Astrocyte (in vitro differentiated cells and primary cell): Measurements from ENCODE around the gene GYS1. TPM values are rescaled to one million over a fixed set of nuclear protein-coding genes. Genes with fewer than 3 reads are reported as not detected.

ENCODE experiments used
- DNase-seq: peaks from one replicate; pipeline ENCODE4 v3.0.0-alpha.2; 2010; ENCODE audit warnings: low read depth
- FAIRE-seq: peaks from 2 replicates; lab custom pipeline; 2011; peaks lifted over from hg19 to GRCh38; lab: Jason Lieb, UNC
- H2AFZ ChIP-seq: 2 replicates; pipeline ENCODE4 v1.6.0; 2012; ENCODE audit warnings: low read depth, low read length, inconsistent platforms
- H3K27ac ChIP-seq: 2 replicates; pipeline ENCODE4 v1.5.1; 2011; ENCODE audit warnings: low read depth, low read length, inconsistent platforms
- H3K27me3 ChIP-seq: 2 replicates; pipeline ENCODE4 v1.6.0; 2011; ENCODE audit warnings: low read length, inconsistent platforms; ENCODE audit not compliant: insufficient read depth
- H3K36me3 ChIP-seq: 2 replicates; pipeline ENCODE4 v1.5.1; 2011; ENCODE audit warnings: low read length, inconsistent platforms; ENCODE audit not compliant: insufficient read depth
- H3K4me1 ChIP-seq: 2 replicates; pipeline ENCODE4 v1.5.1; 2011; ENCODE audit warnings: low read length, inconsistent platforms; ENCODE audit not compliant: insufficient read depth
- H3K4me2 ChIP-seq: 2 replicates; pipeline ENCODE4 v1.6.0; 2012; ENCODE audit warnings: low read length, inconsistent platforms
- H3K4me3 ChIP-seq: 2 replicates; pipeline ENCODE4 v1.5.1; 2011; ENCODE audit warnings: low read depth, mild to moderate bottlenecking, low read length, inconsistent platforms; ENCODE audit not compliant: insufficient read depth
- H3K79me2 ChIP-seq: 2 replicates; pipeline ENCODE4 v1.6.0; 2012; ENCODE audit warnings: mild to moderate bottlenecking, low read length, inconsistent platforms; ENCODE audit not compliant: insufficient read depth
- H3K9ac ChIP-seq: 2 replicates; pipeline ENCODE4 v1.6.0; 2012; ENCODE audit warnings: mild to moderate bottlenecking, low read length, inconsistent platforms
- H3K9me3 ChIP-seq: 2 replicates; pipeline ENCODE4 v1.5.1; 2012; ENCODE audit warnings: low read depth, mild to moderate bottlenecking, low read length, inconsistent platforms; ENCODE audit not compliant: insufficient read depth
- H4K20me1 ChIP-seq: 2 replicates; pipeline ENCODE4 v1.6.0; 2012; ENCODE audit warnings: low read length, inconsistent platforms; ENCODE audit not compliant: insufficient read depth
- H3K27ac Mint-ChIP-seq: one replicate; pipeline ENCODE4 v1.8.0; 2021; ENCODE audit warnings: mild to moderate bottlenecking, mixed read lengths; ENCODE audit not compliant: unreplicated experiment
- H3K27me3 Mint-ChIP-seq: one replicate; pipeline ENCODE4 v1.8.0; 2021; ENCODE audit warnings: low read depth, mixed read lengths; ENCODE audit not compliant: unreplicated experiment
- H3K36me3 Mint-ChIP-seq: one replicate; pipeline ENCODE4 v1.8.0; 2021; ENCODE audit warnings: low read depth, mixed read lengths; ENCODE audit not compliant: unreplicated experiment
- H3K4me1 Mint-ChIP-seq: one replicate; pipeline ENCODE4 v1.8.0; 2021; ENCODE audit warnings: low read depth, mixed read lengths; ENCODE audit not compliant: unreplicated experiment
- H3K4me3 Mint-ChIP-seq: one replicate; pipeline ENCODE4 v1.8.0; 2021; ENCODE audit warnings: mild to moderate bottlenecking, moderate library complexity, mixed read lengths; ENCODE audit not compliant: unreplicated experiment
- H3K9me3 Mint-ChIP-seq: one replicate; pipeline ENCODE4 v1.8.0; 2021; ENCODE audit warnings: mild to moderate bottlenecking, mixed read lengths; ENCODE audit not compliant: unreplicated experiment
- CTCF ChIP-seq: IDR thresholded peaks from 2 replicates; pipeline ENCODE4 v1.5.1; 2011; ENCODE audit warnings: low read depth, mild to moderate bottlenecking, inconsistent platforms, low read length, moderate library complexity; ENCODE audit not compliant: insufficient read depth
- EZH2 ChIP-seq: IDR thresholded peaks from 2 replicates; pipeline ENCODE4 v1.6.1; 2012; ENCODE audit warnings: mild to moderate bottlenecking, low read length, inconsistent platforms; ENCODE audit not compliant: insufficient read depth
- total RNA-seq: library from RNA; stranded (reverse); gene quantifications from 2 replicates; pipeline ENCODE4 v1.2.1, GENCODE V29; 2021

GYS1 gene
- total RNA-seq, 1 donor from 2014 or later, result 86.0 TPM

GRCh38 chr19:48962849-48963165 lies 30.3 kb downstream of the GYS1 start:
- peaks cover 27% of the 10 kb centered on the region for H3K79me2 ChIP-seq
- Mint-ChIP-seq H3K27me3 (no peaks in the 10 kb centered on the region), H3K4me3 (no peak overlapping the region), H3K36me3 (peaks cover 15% of the 10 kb centered on the region), H3K9me3 (no peaks in the 10 kb centered on the region), H3K4me1 (peaks cover 33% of the 10 kb centered on the region), H3K27ac (no peak overlapping the region)
- H3K9ac ChIP-seq, result peak overlapping the region; percentile 77
- peaks cover 12% of the 10 kb centered on the region for H3K36me3 ChIP-seq
- no peak overlapping the region for H3K4me3 ChIP-seq
- no peaks in the 10 kb centered on the region for H3K9me3 ChIP-seq
- H2AFZ ChIP-seq, result no peak overlapping the region
- H3K4me2 ChIP-seq, result peak overlapping the region; percentile 90
- no peak for TF ChIP-seq EZH2
- TF ChIP-seq CTCF, result no peak
- H3K27ac ChIP-seq, result peak overlapping the region; percentile 98
- no peak for FAIRE-seq
- H3K4me1 ChIP-seq, result peaks cover 40% of the 10 kb centered on the region
- no peaks in the 10 kb centered on the region for H3K27me3 ChIP-seq
- H4K20me1 ChIP-seq, result peaks cover 26% of the 10 kb centered on the region
- no peak for DNase-seq

- peak overlapping the region; percentile 37 for H3K9ac ChIP-seq
- peaks cover 32% of the 10 kb centered on the region for H3K79me2 ChIP-seq
- H3K27me3 Mint-ChIP-seq, result no peaks in the 10 kb centered on the region
- peaks cover 20% of the 10 kb centered on the region for H3K36me3 Mint-ChIP-seq
- H3K9me3 ChIP-seq, result no peaks in the 10 kb centered on the region
- peak overlapping the region; percentile 98 for H3K27ac ChIP-seq
- H3K4me1 Mint-ChIP-seq, result peaks cover 32% of the 10 kb centered on the region
- peak overlapping the region; percentile 34 for H3K4me3 Mint-ChIP-seq
- no peaks in the 10 kb centered on the region for H3K27me3 ChIP-seq
- DNase-seq (no peak), FAIRE-seq (no peak)
- TF ChIP-seq EZH2 (no peak), CTCF (no peak)
- peaks cover 38% of the 10 kb centered on the region for H3K4me1 ChIP-seq
- H3K27ac Mint-ChIP-seq, result peak overlapping the region; percentile 80
- no peaks in the 10 kb centered on the region for H3K9me3 Mint-ChIP-seq
- peaks cover 16% of the 10 kb centered on the region for H3K36me3 ChIP-seq
- H4K20me1 ChIP-seq, result peaks cover 20% of the 10 kb centered on the region
- no peak overlapping the region for H3K4me3 ChIP-seq
- H2AFZ ChIP-seq, result no peak overlapping the region
- H3K4me2 ChIP-seq, result peak overlapping the region; percentile 12
These were observed 30.9 kb downstream of the GYS1 start for GRCh38 chr19:48962029-48962848.

GRCh38 chr19:48961673-48962028 lies 31.5 kb downstream of the GYS1 start:
- Mint-ChIP-seq H3K27ac (peak overlapping the region; percentile 80), H3K4me3 (no peak overlapping the region), H3K36me3 (peaks cover 20% of the 10 kb centered on the region), H3K4me1 (peaks cover 31% of the 10 kb centered on the region), H3K9me3 (no peaks in the 10 kb centered on the region), H3K27me3 (no peaks in the 10 kb centered on the region)
- Histone ChIP-seq H4K20me1 (peaks cover 14% of the 10 kb centered on the region), H3K9ac (no peak overlapping the region), H3K4me1 (peaks cover 33% of the 10 kb centered on the region), H3K27ac (no peak overlapping the region), H3K4me2 (no peak overlapping the region), H2AFZ (no peak overlapping the region), H3K27me3 (no peaks in the 10 kb centered on the region), H3K9me3 (no peaks in the 10 kb centered on the region), H3K4me3 (no peak overlapping the region), H3K79me2 (peaks cover 32% of the 10 kb centered on the region), H3K36me3 (peaks cover 11% of the 10 kb centered on the region)
- DNase-seq (no peak), FAIRE-seq (no peak)
- TF ChIP-seq EZH2 (no peak), CTCF (no peak)
